Bone marrow (tissue), 2 donors: ENCODE measurements around the gene SEL1L2.
A peak's percentile ranks its signal among the peaks of the same experiment; 100 is the strongest.

Experiments used
- DNase-seq, 2 donors: peaks; one replicate each; lab custom pipeline; 2025; lab: John Stamatoyannopoulos, UW

Gene SEL1L2

DNA sequence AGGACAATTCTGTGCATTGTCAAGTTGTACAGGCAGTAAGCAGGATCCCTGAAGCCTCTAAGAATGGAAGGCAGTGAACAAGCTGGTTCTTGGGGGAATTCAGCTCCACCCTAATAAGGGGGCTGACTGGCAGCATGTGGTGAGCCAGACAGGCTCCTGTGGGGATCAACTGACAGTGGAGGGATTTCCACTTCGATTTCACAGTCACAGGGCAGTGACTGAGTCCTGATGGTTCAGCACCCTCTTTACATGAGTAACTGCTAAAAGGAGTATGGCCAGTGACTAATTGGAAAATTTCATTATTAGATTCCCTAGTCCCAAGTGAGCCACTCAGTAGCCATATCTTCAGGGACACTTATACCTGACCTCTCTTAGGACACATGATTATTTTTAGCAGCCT is 127.2 kb downstream of the SEL1L2 start:
- DNase-seq, result no peak

DNA sequence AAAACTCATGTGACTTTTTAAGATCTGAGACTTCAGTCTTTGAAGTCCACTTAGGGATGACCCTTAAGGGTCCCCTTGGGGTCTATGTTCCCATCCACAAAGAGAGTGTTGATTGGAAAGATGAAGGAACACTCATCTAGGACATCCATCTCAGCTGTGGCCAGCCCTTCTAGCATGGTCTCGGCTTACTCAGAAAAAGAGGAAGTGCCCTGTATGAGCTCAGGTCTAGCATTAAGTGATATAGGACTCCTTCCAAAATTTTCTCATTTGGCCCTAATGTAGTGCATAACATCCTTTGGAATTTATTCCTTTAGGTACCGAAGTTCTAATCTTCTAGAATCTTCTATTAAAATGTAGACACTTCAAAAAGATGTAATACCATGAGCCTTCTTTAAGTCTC is 128.2 kb downstream of the SEL1L2 start:
- no peak for DNase-seq

DNA sequence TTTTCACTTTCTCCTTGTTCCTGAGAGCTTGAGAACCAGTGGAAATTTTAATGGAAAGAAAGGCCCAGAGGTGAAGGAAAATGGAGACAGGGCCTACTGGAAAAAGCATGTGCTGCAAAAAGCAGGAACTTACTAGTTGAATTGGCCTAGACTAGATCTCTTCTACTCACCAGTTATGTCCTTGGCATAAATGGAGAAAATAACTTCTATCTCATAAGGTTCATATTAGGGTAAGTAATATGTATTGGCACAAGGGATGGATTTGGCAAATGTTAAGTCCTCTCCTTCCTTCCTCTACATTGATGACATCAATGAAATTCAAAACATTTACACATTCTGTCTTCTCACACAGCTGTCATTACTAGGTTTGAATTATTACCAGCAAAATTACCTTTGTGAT is 131.5 kb downstream of the SEL1L2 start:
- DNase-seq, result no peak

DNA sequence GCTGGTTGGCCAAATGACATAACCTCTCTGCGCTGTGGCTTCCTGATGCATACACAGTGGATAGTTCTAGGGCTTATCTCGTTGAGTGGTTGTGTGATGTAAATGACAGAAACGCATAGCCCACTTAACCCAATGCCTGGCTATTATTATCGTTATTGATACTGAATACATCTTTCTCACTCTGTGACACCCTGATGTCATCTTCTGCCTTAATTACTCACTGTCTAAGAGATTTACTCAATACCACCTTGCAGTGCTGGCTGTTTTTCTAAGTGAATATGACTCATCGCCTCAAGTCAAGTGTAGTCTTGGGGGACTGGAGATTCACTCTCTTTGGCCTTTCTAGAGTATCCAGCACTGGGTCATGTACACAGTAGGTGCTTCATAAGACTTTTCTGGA is 132.0 kb downstream of the SEL1L2 start:
- no peak for DNase-seq

DNA sequence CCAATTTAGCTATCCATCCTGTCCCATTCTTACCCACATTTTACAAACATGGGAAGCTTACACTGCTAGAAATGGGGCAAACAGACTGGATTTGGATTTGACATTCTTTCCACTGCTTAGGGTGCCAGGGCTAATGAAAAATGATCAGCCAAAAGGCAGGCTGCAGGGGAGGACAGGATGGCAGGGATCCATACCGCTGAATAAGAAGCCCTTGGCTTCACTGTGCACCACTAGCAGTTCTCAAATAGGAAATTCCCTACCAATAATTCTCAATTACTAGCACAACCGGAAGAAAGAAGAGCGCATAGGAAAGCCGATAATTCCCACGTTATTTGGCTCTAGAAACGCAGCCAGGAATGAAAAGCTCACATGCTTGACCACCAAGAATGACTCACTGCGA is 132.5 kb downstream of the SEL1L2 start:
- DNase-seq, result no peak

DNA sequence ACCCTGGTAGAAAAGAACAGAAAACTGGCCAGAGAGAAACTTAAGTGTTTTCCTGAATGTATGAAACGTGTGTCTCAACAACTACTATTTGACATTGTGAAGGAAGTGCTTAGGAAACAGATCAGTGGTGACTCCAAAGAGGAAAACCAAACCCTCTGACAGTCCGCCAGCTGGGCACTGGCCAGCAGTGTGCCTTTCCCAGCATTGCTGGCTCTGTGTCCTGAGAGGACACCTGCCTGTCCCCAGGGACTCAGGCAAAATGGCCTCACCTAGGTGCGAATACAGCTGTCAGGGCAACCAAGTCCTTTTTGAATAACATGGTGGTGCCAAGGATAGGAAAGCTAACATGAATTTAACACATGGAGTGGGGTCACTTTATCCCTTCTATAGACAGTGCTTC is 133.1 kb downstream of the SEL1L2 start:
- DNase-seq, result no peak

DNA sequence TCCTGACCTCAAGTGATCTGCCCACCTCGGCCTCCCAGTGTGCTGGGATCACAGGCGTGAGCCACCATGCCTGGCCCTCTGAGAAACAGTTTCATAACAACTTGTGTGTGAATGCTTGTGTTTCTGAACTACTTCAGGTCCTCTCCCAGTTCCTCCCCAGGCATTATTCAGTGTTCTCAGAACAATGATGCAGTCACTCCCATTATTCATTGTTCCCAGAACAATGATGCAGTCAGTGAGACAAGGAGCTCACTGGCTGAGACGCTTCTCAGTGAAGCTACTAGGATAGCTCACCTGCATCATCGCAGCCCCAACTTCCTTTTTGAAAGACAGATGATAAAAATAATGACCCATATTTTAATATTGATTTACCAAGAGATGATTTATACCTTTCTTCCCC is 134.1 kb downstream of the SEL1L2 start:
- DNase-seq, result no peak

DNA sequence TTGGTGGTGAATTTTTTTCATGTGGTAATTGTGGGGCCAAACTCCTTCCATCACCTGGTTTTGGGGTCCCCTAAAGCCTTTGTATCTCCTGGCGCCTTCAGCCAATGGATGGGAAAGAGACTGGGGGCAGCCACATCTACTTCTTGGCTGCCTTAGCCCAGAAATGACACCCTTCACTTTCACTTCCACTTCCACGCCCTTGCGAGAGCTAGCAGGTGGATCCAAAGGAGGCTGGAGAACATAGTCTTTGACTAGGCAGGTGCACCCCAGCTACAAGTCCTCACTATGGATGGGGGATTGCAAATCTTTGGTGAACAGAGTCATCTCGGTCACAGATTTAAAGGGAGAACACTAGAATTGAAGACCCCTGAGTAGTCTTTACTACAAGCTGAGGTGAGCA is 134.8 kb downstream of the SEL1L2 start:
- no peak for DNase-seq

DNA sequence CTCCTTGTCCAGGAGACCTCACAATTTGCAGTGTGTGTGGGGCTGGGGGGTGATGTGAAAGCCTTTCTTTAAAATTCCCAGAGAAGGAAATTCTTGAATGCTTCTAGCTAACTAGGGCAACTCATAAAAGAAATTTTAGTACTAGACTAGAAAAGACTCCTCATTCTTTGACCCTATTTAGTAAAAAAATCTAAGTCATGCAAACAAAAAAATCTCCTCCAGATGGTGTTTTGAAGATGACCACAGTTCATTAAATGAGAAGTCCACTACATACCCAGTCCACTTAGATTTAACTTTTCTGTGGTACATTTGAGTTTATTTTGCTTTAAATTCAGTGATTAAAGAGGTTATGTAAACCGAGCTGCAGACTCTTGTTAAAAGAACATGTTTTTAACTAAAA is 138.1 kb downstream of the SEL1L2 start:
- no peak for DNase-seq

DNA sequence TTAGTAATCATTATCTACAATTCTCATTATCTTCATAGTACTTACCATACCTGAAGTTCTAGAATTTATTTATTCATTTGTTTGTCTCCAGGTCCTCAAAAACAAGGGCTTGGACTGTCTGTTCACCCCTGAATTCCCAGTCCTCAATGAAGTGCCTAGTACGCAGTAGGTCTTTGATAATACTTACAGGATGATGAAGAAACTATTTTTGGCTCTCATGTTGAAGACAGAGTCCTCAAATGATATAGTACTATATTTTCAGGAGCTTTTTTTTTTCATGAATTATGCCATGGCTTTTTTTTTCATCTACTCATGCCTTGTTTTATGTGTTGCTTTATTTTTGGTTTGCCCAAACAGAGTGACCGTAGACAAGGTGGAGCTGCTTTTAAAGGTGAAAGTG is 139.1 kb downstream of the SEL1L2 start:
- no peak for DNase-seq

DNA sequence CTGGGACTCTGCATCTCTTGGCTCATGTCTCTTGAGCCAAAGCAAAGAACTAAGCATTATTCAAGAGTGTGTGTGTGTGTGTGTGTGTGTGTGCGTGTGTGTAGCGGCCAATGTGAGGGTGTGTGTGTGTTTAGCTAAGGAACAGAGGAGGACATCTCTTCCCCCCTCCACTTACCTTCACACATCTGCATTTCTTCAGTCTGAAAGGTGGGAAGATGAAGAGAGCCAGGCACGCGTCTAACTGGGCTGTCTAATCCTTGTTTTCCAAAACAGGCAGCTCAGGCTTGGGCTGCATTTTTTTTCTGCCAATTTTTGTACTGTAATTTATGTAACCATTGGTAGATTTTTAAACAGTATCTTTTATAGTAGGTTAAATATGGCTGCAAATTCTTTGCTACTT is 146.1 kb downstream of the SEL1L2 start:
- DNase-seq, result no peak

DNA sequence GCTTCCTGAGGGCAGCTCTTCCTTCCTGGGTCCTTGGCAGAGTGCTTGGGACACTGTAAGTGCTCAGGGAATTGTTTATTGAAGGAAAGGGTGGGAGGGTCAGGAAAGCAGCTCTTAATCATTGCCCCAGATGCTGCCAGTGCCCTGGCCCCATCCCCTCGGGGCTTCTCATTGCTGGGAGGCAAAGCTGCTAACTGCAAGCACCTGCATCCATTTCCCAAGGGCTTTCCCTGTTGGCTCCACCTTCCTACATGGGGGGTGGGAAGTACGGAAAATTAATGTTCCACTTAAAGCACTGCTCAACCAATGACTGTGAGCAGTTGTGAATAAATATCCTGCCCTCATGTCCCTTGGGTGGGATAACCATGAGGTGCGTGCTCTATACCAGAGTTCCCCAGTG is 149.2 kb downstream of the SEL1L2 start:
- no peak for DNase-seq

DNA sequence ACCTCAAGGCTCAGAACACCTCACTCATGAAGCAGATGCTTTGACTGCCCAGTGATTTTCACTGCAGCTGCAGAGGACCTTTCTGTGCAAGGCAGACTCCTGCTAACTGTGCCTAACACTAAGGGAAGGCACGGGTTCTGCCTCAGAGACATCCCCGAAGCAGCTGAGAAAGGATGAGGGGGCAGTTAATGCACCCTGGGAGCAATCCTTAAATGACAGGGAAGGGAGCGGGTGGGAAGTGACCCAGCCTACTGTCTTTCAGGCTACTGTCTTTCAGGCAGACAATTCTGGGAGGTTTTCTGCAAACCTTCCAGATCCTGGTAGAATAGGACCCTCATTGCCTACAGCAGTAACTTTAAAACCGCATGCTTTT is 150.3 kb downstream of the SEL1L2 start:
- no peak for DNase-seq

DNA sequence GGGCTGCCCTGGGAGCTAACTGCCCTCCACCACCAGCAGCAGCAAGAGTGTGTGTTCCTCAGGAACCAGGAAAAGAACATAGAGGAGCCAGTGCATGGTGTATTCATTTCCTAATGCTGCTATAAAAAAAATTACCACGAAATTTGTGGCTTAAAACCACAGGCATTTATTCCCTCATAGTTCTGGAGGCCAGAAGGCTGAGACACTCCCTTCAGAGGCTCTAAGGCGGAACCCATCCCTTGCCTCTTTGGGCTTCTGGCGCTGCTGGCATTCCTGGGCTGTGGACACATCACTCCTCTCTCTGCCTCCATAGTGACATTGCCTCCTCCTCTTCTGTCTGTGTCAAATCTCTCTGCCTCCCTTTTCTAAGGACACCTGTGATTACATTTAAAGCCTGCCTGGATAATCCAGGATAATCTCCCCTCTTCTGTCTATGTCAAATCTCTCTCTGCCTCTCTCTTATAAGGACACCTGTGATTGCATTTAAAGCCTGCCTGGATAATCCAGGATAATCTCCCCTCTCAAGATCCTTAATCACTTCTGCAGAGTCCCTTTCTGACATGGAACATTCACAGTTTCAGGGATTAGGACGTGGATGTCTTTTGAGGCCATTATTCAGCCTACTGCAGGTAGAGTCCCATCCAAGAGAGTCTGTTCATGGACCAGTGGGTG is 150.9 kb downstream of the SEL1L2 start:
- DNase-seq, result no peak

DNA sequence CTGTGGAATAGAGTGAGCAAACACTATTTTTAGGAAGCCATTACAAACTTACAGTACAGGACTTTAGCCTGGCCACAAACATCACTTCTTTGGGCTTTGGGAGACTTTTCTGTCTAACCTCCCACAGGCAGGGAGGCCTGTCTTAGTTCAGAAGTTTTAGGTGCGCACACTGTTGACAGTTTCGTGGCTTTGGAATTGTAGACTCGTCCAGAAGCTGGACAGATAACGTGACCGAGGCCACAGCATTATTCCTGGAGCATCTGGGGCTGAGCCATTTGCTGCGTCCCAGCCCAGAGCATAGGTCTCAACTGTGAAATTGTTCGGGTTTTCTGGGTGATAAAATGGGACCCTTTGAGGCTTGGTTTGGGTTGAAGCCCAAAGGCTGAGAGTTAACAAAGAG is 151.8 kb downstream of the SEL1L2 start:
- no peak for DNase-seq

DNA sequence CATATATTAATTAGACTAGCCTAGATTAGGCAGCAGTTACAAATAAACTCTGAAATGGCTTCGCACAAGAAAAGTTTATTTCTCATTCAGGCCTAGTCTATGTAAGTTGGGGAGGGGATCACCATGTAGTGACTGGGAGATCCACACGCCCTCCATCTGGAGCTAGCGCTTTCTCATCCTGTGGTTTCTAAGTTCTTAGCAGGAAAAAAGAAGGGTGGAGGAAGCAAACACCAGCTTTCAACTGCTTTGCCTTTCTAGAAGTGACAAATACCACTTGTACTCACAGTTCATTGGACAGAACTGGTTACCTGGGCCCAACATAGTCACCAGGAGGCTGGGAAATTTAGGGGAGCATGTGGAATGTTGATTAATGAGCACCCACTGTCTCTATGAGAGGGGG is 158.9 kb downstream of the SEL1L2 start:
- no peak for DNase-seq

DNA sequence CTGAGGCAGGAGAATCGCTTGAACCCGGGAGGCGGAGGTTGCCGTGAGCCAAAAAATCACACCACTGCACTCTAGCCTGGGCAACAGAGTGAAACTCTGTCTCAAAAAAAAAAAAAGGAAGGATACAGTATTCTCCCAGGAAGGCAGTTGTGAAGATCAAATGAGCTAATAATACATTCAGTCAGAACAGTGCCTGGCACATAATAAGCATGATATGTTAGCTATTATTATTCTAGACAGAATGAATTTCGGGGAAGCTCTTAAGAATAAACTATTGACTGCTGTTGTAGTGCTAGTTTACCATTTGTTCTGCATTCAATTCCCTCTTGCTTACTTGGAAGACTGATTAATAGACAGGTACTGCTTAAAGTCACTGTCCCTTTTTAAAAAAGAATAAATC is 164.9 kb downstream of the SEL1L2 start:
- DNase-seq, result no peak

DNA sequence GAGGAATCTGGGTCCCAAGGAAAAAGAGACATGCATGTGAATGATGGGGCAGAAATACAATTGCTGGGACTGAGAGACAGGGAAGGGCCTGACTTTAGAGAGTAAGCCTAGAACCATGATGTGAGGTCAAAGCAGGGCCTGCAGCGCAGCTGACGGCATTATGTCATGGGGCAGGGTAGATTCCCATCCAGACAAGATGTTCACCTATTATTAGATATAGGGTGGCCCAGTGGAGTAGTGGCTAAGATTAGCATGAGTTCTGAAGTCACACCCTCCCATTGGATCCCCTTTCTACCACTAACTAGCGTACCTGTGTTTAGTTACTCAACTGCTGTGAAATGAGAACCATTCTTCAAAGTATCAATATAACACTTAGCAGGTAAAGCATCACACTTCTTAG is 166.0 kb downstream of the SEL1L2 start:
- no peak for DNase-seq

DNA sequence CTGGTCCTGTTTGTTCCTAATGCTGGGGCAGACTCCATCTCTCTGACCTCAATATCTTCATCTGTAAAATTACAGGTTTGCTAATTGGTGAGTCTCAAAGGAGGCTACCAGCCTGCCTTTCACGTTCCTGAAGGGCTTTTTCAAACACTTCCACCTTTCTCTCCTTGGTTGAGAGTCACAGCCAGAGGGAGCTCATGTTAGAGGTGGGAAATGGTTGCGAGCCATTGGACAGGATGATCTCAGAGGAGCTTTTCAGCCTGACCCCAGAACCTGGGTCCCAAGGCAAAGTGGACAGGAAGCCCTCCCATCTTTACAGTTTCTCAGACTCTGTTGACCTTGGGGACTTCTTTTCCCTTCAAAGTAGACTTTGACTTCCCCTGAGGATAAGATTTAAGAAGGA is 168.0 kb downstream of the SEL1L2 start:
- DNase-seq, result no peak

DNA sequence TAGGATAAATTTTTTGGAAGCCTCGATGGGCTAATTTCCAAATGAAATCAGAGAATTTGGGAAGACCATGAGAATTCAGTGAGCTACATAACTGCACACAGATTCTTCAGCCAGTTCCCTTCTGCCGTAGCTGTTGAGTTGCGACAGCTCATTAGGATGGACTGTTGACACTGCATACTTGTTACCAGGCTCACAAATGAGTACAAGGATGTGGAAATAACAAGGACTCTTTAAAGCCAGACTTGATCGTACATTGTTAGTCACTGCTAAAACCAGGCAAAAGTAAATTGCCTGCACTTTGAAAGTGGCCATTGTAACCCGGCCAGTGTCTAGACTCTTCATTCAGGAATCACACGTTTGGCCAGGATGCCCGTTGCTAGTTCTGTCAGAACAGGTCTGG is 168.5 kb downstream of the SEL1L2 start:
- DNase-seq, result no peak

DNA sequence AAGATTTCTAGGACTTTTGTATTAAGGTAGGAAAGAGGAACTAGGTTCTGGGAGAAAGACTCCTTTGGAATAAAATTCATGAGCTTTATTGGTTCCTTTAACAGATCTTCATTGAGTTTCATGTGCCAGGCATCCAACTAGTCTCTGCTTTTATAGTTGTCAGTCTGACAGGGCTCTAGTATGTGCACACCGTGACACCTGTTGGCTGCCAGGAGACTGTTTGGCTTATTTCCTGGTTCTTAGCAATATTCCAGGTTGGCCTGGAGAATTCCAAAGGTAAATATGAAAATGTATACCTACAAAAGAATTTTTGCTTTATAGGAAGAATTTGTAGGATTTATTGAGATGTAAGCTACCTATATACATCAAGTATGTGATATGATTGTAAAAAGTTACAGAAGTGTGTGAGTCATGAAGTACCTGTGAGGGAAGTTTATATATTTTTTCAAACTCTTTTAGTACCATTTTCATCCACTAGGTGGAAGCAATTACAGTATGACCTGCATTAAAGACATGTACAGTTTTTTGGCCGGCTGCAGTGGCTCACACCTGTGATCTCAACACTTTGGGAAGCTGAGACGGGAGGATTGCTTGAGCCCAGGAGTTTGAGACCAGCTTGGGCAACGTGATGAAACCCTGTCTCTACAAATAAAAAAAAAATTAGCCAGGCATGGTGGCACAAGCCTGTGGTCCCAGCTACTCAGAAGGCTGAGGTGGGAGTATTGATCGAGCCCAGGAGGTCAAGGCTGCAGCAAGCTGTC is 170.3 kb downstream of the SEL1L2 start:
- peak in 1 of 2 donors; percentile 27 for DNase-seq

DNA sequence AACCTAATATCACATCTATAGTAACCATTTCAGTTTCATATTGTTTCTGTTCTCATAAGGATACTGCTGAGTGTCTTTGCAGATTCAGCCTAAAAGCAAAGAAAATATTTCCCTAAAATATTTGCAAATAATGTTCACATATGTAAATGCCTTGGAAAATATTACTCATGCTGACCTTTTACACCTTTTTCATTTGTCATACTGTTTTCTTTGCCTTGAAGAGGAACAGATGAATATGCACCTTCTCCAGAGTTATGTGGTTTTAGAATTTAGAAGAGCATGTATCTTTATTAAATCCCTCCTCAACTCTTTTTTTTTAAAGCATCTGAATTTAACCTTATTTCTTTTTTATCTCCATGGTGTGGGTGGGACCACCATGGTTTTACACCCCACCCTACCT is 173.1 kb downstream of the SEL1L2 start:
- DNase-seq, result no peak

DNA sequence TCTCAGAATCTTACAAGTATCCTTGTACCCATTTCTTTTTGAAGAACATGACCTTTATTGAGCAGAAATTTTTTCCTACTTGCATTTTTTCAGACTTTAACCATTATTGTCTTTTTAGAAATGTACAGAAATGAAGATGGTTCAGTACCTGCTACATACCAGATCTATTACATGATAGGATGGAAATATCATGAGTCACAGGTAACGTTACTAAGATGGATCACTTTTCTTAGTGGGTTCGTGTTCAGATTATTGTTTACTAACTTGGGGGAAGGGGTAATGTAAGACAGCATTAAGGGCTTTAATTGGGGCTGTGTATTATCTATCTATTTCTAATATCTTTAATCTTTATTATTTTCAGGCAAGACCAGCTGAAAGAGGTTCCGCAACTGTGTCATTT is 173.7 kb downstream of the SEL1L2 start:
- no peak for DNase-seq

DNA sequence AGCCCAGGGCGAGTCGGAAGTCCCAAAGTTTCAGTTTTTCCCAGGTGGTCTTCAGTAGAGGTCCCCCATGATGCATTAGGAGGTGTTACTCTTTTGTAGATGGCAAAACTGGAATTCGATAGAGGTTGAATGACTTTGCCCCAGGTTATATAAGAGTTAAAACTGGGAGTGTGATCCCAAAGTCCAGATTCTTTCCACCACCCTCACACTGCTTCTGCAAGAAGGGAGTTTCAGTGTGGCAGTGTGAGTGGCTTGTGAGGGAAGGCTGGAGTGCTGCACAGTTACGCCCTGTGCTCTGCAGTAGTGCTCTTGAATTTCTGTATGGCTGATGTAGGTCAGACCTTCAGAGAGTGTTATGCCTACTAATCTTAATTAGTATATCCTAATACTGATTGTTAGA is 175.7 kb downstream of the SEL1L2 start:
- DNase-seq, result no peak
